ENCODE measurements around the gene LRRC4C.

DNA sequence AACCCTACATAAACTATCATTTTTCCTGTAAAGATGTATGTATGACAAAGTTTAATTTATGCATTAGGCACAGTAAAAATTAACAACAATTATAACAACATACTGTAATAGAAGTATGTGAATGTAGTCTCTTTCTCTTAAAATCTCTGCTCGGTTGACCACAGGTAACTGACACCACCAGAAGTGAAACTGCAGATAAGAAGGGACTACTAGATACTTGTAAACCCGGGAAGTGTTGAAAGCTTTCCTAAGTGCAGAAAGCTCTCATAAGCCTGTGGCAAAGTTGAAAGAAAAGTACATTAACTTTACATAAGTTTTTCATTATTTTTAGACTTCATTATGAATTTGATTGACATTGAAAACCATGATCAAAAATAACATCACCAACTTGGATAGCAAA lies 1173.3 kb downstream of the LRRC4C start:
- TF ChIP-seq CTCF (IDR thresholded peaks at IDR 0.05; ENCODE audit: low read length) (no peak), EZH2 (IDR thresholded peaks at IDR 0.05; ENCODE audit: borderline replicate concordance, low read length) (no peak)

Data from OCI-LY1 (cell line).